GM12801 (cell line): ENCODE results near the gene CERK.

Experiments used
- CTCF ChIP-seq: IDR thresholded peaks from one replicate; pipeline ENCODE4 v1.5.1; 2011; ENCODE audit warnings: control low read depth; ENCODE audit not compliant: insufficient read length; ENCODE audit errors: extremely low read depth

Gene CERK

GRCh38 chr22:46659059-46659790 lies 78.8 kb downstream of the CERK start:
- TF ChIP-seq CTCF: no peak

- TF ChIP-seq CTCF: no peak
These were observed 79.8 kb downstream of the CERK start for GRCh38 chr22:46657996-46658947.

GRCh38 chr22:46657655-46657953 lies 80.4 kb downstream of the CERK start:
- no peak for TF ChIP-seq CTCF

- no peak for TF ChIP-seq CTCF
These were observed 81.0 kb downstream of the CERK start for GRCh38 chr22:46656856-46657654.

- TF ChIP-seq CTCF: no peak
These were observed 82.0 kb downstream of the CERK start for GRCh38 chr22:46655861-46656608.

GRCh38 chr22:46654927-46655595 lies 83.0 kb downstream of the CERK start:
- TF ChIP-seq CTCF: no peak
